K562 (cell line): ENCODE results near the gene PHYH. TPM values are rescaled to one million over a fixed set of nuclear protein-coding genes. Genes with fewer than 3 reads are reported as not detected.

Source experiments
- ARHGAP35 ChIP-seq: fragments of 450-650 bp; IDR thresholded peaks from 2 replicates; pipeline ENCODE4 v1.6.1; 2018; ENCODE audit not compliant: partially characterized antibody
- RBM39 ChIP-seq: fragments of 200-400 bp; formaldehyde crosslinking; optimal IDR thresholded peaks from 2 replicates; pipeline ENCODE3; 2018; ENCODE audit warnings: low read depth, low read length
- RNF2 ChIP-seq: sonication (generic); IDR thresholded peaks from 2 replicates; pipeline ENCODE4 v1.6.1; 2016
- ZNF407 ChIP-seq: fragments of 450-650 bp; IDR thresholded peaks from 2 replicates; pipeline ENCODE4 v1.6.1; 2016; ENCODE audit warnings: low read depth
- polyA plus RNA-seq, 8 experiments: library from polyadenylated mRNA; depleted of rRNA in 4 of 8; stranded (reverse) in 5 of 8; unstranded in 3 of 8; fragments of >200 nt; fragmentation: Nextera tagmentation in 2 of 8; fragmentation: Illumina TruSeq in 1 of 8; extraction: Ambion mirVana in 2 of 8; extraction: Trizol in 1 of 8; gene quantifications; 2 replicates each; pipeline versions ENCODE4 v1.2.1 to v1.2.3, GENCODE V29; 2011 to 2014; ENCODE audit warnings: inconsistent platforms in 1 of 8, missing spikeins in 1 of 8
- total RNA-seq, 7 experiments: library from RNA; depleted of rRNA in 6 of 7; stranded (reverse); fragments of >200 nt in 6 of 7; fragmentation: Illumina TruSeq in 2 of 7; extraction: Trizol in 2 of 7; gene quantifications; 2 replicates each; pipeline versions ENCODE4 v1.2.1 to v1.2.3, GENCODE V29; 2011 to 2021; ENCODE audit warnings: low replicate concordance in 1 of 7

PHYH gene
- total and polyA plus RNA-seq, 9 of the 15 experiments (the other 6 are each of a cell fraction or from before 2014, with no cell fraction given) = 3.8 to 6.9 (median 5.7) TPM

- TF ChIP-seq ZNF407 = no peak
- TF ChIP-seq RNF2 = no peak
- no peak for TF ChIP-seq ARHGAP35
- TF ChIP-seq RBM39 = no peak
These were observed 29.7 kb upstream of the PHYH start (continued) for GRCh38 chr10:13329565-13329964.
